NT2/D1 (cell line): ENCODE results near the gene FBXL7.

Experiments used
- DNase-seq: peaks from one replicate; pipeline ENCODE4 v3.0.0-alpha.2; 2011; ENCODE audit warnings: low read depth, low spot score
- H3K27me3 ChIP-seq: 2 replicates; pipeline ENCODE4 v1.6.0; 2011; ENCODE audit warnings: mild to moderate bottlenecking; ENCODE audit not compliant: insufficient read length, insufficient read depth
- H3K36me3 ChIP-seq: 2 replicates; pipeline ENCODE4 v1.6.1; 2011; ENCODE audit warnings: mild to moderate bottlenecking, low read length, mixed read lengths; ENCODE audit not compliant: insufficient read depth, insufficient read length
- H3K4me1 ChIP-seq: 2 replicates; pipeline ENCODE4 v1.5.1; 2011; ENCODE audit not compliant: insufficient read depth, insufficient read length
- H3K4me3 ChIP-seq: 2 replicates; pipeline ENCODE4 v1.5.1; 2011; ENCODE audit warnings: low read depth; ENCODE audit not compliant: insufficient read length
- H3K9ac ChIP-seq: 2 replicates; pipeline ENCODE4 v1.6.0; 2011; ENCODE audit warnings: low read depth; ENCODE audit not compliant: insufficient read length
- H3K9me3 ChIP-seq: 2 replicates; pipeline ENCODE4 v1.5.1; 2011; ENCODE audit warnings: mild to moderate bottlenecking, low read length; ENCODE audit not compliant: insufficient read depth
- SUZ12 ChIP-seq: IDR thresholded peaks from 2 replicates; pipeline ENCODE4 v1.6.1; 2011; ENCODE audit not compliant: insufficient read length, insufficient read depth; ENCODE audit errors: extremely low read depth
- YY1 ChIP-seq: IDR thresholded peaks from 2 replicates; pipeline ENCODE4 v1.6.1; 2011; ENCODE audit not compliant: insufficient read length, insufficient read depth
- ZNF274 ChIP-seq: IDR thresholded peaks from 2 replicates; pipeline ENCODE4 v1.6.1; 2011; ENCODE audit warnings: mild to moderate bottlenecking, low read depth, low read length

Gene FBXL7

DNA sequence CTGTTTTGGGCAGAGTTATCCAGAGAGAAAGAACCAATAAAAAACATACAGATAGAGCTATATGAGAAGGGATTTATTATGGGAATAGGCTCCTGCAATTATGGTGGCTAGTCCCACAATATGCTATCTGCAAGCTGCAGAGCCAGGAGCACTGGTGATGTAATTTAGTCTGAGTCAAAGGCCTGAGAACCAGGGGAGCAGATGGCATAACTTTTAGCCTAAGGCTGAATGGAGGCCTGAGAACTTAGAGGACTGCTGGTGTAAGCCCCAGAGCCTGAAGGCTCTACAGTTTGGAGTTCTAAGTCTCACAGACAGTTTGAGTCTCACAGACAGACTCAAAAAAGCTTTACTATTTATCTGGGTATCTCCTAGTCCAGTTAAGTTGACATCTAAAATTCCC, 263.8 kb downstream of the FBXL7 start:
- no peaks in the 10 kb centered on the region for H3K36me3 ChIP-seq
- no peaks in the 10 kb centered on the region for H3K27me3 ChIP-seq
- no peak for TF ChIP-seq SUZ12
- no peak for TF ChIP-seq ZNF274
- TF ChIP-seq YY1, result no peak
- H3K4me3 ChIP-seq, result no peak overlapping the region
- H3K9ac ChIP-seq, result no peak overlapping the region
- no peaks in the 10 kb centered on the region for H3K9me3 ChIP-seq
- no peak for DNase-seq
- H3K4me1 ChIP-seq, result no peaks in the 10 kb centered on the region

GRCh38 chr5:15768936-15769335, 269.0 kb downstream of the FBXL7 start:
- H3K4me3 ChIP-seq, result no peak overlapping the region
- H3K27me3 ChIP-seq, result no peaks in the 10 kb centered on the region
- no peak for DNase-seq
- no peaks in the 10 kb centered on the region for H3K4me1 ChIP-seq
- H3K36me3 ChIP-seq, result no peaks in the 10 kb centered on the region
- no peak for TF ChIP-seq ZNF274
- no peak for TF ChIP-seq YY1
- TF ChIP-seq SUZ12, result no peak
- no peaks in the 10 kb centered on the region for H3K9me3 ChIP-seq
- no peak overlapping the region for H3K9ac ChIP-seq

GRCh38 chr5:15772131-15772530, 272.2 kb downstream of the FBXL7 start:
- TF ChIP-seq SUZ12, result no peak
- no peak for TF ChIP-seq YY1
- no peak for TF ChIP-seq ZNF274
- no peak overlapping the region for H3K4me3 ChIP-seq
- H3K36me3 ChIP-seq, result no peaks in the 10 kb centered on the region
- H3K9ac ChIP-seq, result no peak overlapping the region
- no peaks in the 10 kb centered on the region for H3K27me3 ChIP-seq
- DNase-seq, result no peak
- H3K4me1 ChIP-seq, result no peaks in the 10 kb centered on the region
- H3K9me3 ChIP-seq, result no peaks in the 10 kb centered on the region

DNA sequence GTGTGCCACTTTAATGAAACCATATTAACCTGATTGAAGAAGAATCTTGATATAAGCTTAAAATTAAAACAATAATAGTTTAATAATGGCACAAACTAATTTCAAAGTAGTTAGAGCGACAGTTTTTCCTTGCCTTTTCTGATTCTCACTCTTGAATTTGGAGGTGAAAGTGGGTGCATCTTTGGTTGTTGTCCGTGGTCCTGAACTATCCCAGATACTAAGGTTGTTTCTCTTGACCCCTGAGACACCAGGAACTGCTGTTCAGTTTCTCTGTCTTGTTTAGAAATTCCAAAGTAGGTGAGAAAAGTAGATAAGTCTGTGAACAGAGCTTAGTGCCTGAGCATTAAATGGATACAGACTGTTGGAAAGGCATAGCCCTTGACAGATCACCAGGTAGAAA, 274.7 kb downstream of the FBXL7 start:
- H3K4me3 ChIP-seq, result no peak overlapping the region
- H3K9ac ChIP-seq, result no peak overlapping the region
- no peaks in the 10 kb centered on the region for H3K36me3 ChIP-seq
- DNase-seq, result no peak
- TF ChIP-seq YY1 (no peak), SUZ12 (no peak), ZNF274 (no peak)
- no peaks in the 10 kb centered on the region for H3K4me1 ChIP-seq
- H3K27me3 ChIP-seq, result no peaks in the 10 kb centered on the region
- H3K9me3 ChIP-seq, result no peaks in the 10 kb centered on the region

DNA sequence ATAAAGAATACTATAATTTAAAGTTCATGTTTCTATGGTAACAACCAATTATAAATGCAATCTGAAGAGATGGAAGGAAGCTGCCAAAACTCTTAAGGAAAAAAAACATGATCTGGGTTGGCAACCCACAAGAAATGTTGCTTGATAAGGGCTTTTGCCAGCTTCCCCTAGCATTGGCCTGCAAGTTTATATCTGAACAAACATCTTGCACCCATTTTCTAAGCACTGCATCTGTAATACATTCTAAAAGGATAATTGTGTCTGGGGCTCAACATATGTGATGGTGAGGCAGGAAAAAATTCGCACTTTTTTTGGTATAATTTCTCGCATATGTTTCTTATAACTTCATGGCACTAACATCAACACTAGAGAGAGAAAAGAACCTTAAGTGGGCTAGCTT, 276.4 kb downstream of the FBXL7 start:
- DNase-seq, result no peak
- H3K9ac ChIP-seq, result no peak overlapping the region
- H3K9me3 ChIP-seq, result no peaks in the 10 kb centered on the region
- no peaks in the 10 kb centered on the region for H3K4me1 ChIP-seq
- no peaks in the 10 kb centered on the region for H3K27me3 ChIP-seq
- no peak overlapping the region for H3K4me3 ChIP-seq
- TF ChIP-seq YY1 (no peak), SUZ12 (no peak), ZNF274 (no peak)
- H3K36me3 ChIP-seq, result no peaks in the 10 kb centered on the region

- no peaks in the 10 kb centered on the region for H3K4me1 ChIP-seq
- no peak overlapping the region for H3K9ac ChIP-seq
- H3K4me3 ChIP-seq, result no peak overlapping the region
- TF ChIP-seq YY1, result no peak
- H3K27me3 ChIP-seq, result no peaks in the 10 kb centered on the region
- H3K9me3 ChIP-seq, result no peaks in the 10 kb centered on the region
- H3K36me3 ChIP-seq, result no peaks in the 10 kb centered on the region
- DNase-seq, result no peak
Measured at GRCh38 chr5:15783734-15784133, 283.8 kb downstream of the FBXL7 start.

- Histone ChIP-seq H3K9me3 (no peaks in the 10 kb centered on the region), H3K9ac (no peak overlapping the region), H3K4me3 (no peak overlapping the region), H3K36me3 (no peaks in the 10 kb centered on the region), H3K4me1 (no peaks in the 10 kb centered on the region), H3K27me3 (no peaks in the 10 kb centered on the region)
- DNase-seq, result no peak
- TF ChIP-seq SUZ12 (no peak), ZNF274 (no peak), YY1 (no peak)
Measured at GRCh38 chr5:15785531-15785981, 285.6 kb downstream of the FBXL7 start.

DNA sequence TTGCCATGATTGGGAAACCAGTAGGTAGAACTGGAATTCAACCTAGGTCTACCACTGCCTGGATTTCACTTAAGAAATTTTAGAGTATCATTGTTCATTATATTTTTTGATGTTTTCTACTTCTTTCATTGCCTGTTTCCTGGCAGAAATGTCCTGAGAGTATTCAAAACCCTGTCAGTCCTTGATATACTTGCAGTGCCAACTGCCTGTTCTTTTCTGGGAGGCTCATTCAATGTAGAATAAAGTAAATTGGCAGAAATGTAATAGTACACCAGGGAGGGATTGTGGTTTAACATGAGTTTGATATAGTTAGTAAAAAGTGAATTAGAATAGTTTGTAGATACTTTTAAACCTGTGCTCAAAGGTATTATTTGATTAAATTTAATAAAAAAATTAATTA, 286.3 kb downstream of the FBXL7 start:
- no peak for TF ChIP-seq ZNF274
- no peak for TF ChIP-seq YY1
- no peak for TF ChIP-seq SUZ12
- no peak overlapping the region for H3K4me3 ChIP-seq
- no peak for DNase-seq
- H3K36me3 ChIP-seq, result no peaks in the 10 kb centered on the region
- H3K9me3 ChIP-seq, result no peaks in the 10 kb centered on the region
- no peaks in the 10 kb centered on the region for H3K4me1 ChIP-seq
- no peaks in the 10 kb centered on the region for H3K27me3 ChIP-seq
- H3K9ac ChIP-seq, result no peak overlapping the region
